Spleen (tissue), 11 donors: ENCODE results near the gene STXBP4. TPM values are rescaled to one million over a fixed set of nuclear protein-coding genes. Genes with fewer than 3 reads are reported as not detected.

ENCODE experiments used
- DNase-seq: peaks from one replicate; pipeline ENCODE4 v3.0.0-alpha.2; 2020
- H3K27ac ChIP-seq, 8 donors: fragments of 200-600 bp; sonication (generic) in 7 of 8; 1 replicate in 4 of 8; 2 replicates in 4 of 8; pipeline versions ENCODE4 v1.5.0 to v1.8.0; 2016 to 2021; ENCODE audit warnings: inconsistent platforms in 4 of 8, mild to moderate bottlenecking in 4 of 8, moderate library complexity in 1 of 8
- H3K27me3 ChIP-seq, 7 donors: fragments of 200-600 bp; sonication (generic) in 6 of 7; replicated peaks in 1 of 7; 1 replicate in 4 of 7; 2 replicates in 3 of 7; pipeline versions ENCODE4 v1.5.0 to v1.8.0; 2016 to 2021; ENCODE audit warnings: inconsistent platforms in 3 of 7, mild to moderate bottlenecking in 1 of 7
- H3K36me3 ChIP-seq, 6 donors: fragments of 200-600 bp; sonication (generic) in 5 of 6; 1 replicate in 4 of 6; 2 replicates in 2 of 6; pipeline versions ENCODE4 v1.5.0 to v1.8.0; 2016 to 2021; ENCODE audit warnings: inconsistent platforms in 2 of 6
- H3K4me1 ChIP-seq, 6 donors: fragments of 200-600 bp; sonication (generic) in 5 of 6; 1 replicate in 3 of 6; 2 replicates in 3 of 6; pipeline versions ENCODE4 v1.5.0 to v1.8.0; 2016 to 2021; ENCODE audit warnings: inconsistent platforms in 3 of 6
- H3K4me3 ChIP-seq, 8 donors: fragments of 200-600 bp; sonication (generic) in 7 of 8; 1 replicate in 4 of 8; 2 replicates in 4 of 8; pipeline versions ENCODE4 v1.5.0 to v1.8.0; 2016 to 2021; ENCODE audit warnings: inconsistent platforms in 4 of 8, mild to moderate bottlenecking in 4 of 8, moderate library complexity in 2 of 8
- H3K9me3 ChIP-seq, 8 donors: fragments of 200-600 bp; sonication (generic) in 7 of 8; 1 replicate in 4 of 8; 2 replicates in 4 of 8; pipeline versions ENCODE4 v1.5.0 to v1.8.0; 2016 to 2021; ENCODE audit warnings: inconsistent platforms in 4 of 8
- CTCF ChIP-seq, 11 experiments: fragments of 200-600 bp in 7 of 11; fragments of 450-650 bp in 4 of 11; sonication (generic) in 4 of 11; IDR thresholded peaks in 8 of 11; conservative IDR thresholded peaks in 3 of 11; 1 replicate in 7 of 11; 2 replicates in 4 of 11; pipeline versions ENCODE4 v1.4.0 to v1.8.0; 2016 to 2021; ENCODE audit warnings: antibody characterized with exemption in 11 of 11, inconsistent platforms in 4 of 11, mild to moderate bottlenecking in 1 of 11
- POLR2A ChIP-seq, 3 donors: fragments of 450-650 bp; IDR thresholded peaks; one replicate each; pipeline ENCODE4 v1.5.1; 2017; ENCODE audit warnings: antibody characterized with exemption in 3 of 3, mild to moderate bottlenecking in 1 of 3
- POLR2AphosphoS5 ChIP-seq, 3 donors: sonication (generic); formaldehyde crosslinking; IDR thresholded peaks; one replicate each; pipeline ENCODE4 v1.5.1; 2017; ENCODE audit warnings: antibody characterized with exemption in 3 of 3
- whole genome bisulfite sequencing, 5 donors: extraction: QIAGEN DNeasy Blood & Tissue Kit in 3 of 5; methylation state at CpG; one replicate each; pipeline versions ENCODE4 v1.1.5 to v1.1.7; 2013 to 2018; 5-methylcytosine and 5-hydroxymethylcytosine counted together
- intact Hi-C: fragments of 100-400 bp; cut with DNase I; formaldehyde crosslinking; loops from one replicate; pipeline ENCODE4 v1.15.0; 2023; ENCODE audit warnings: low total_unique reads
- polyA plus RNA-seq, 3 donors: library from polyadenylated mRNA; stranded (reverse); fragments of 200-250 nt; gene quantifications; one replicate each; pipeline ENCODE4 v1.2.1, GENCODE V29; 2013
- total RNA-seq, 7 donors: library from RNA; depleted of rRNA in 3 of 7; stranded (reverse); fragments of >200 nt in 3 of 7; fragmentation: NEBNext Ultra II Directional in 4 of 7; extraction: Animal tissue kit (Norgen Biotek cat#: 25700) in 4 of 7; gene quantifications; one replicate each; pipeline versions ENCODE4 v1.1.0 to v1.2.1, GENCODE V29; 2016 to 2021
- donor health status: healthy with polysubstance abuse.
- donor health status: DM: no; HTN: no; CAD: no; lungs with moderate emphysema.
- donor health status: DM: no; HTN: no; CAD: no.
- donor health status: Bipolar disorder and iron deficiency.
- donor health status: healthy.
- donor health status: DM: no; HTN: no; CAD: no.
- donor health status: DM: yes; HTN: yes; CAD: no.

The STXBP4 gene
- total and polyA plus RNA-seq, 10 donors: 0.67 to 45.5 (median 7.3) TPM

GRCh38 chr17:55198690-55199370, 230.3 kb downstream of the STXBP4 start:
- no peaks in the 10 kb centered on the region for H3K36me3 ChIP-seq
- intact Hi-C loops: no loop called here
- H3K27ac ChIP-seq: no peak overlapping the region
- no peak for DNase-seq
- peaks cover 0 to 4% (median 1%) of the 10 kb centered on the region in 8 donors for H3K9me3 ChIP-seq
- no peaks in the 10 kb centered on the region for H3K4me1 ChIP-seq
- TF ChIP-seq POLR2A (IDR thresholded peaks at IDR 0.05) (no peak), CTCF (IDR thresholded peaks at IDR 0.05 in 8 of 11, conservative IDR thresholded peaks at IDR 0.05 in 3 of 11) (no peak), POLR2AphosphoS5 (IDR thresholded peaks at IDR 0.05) (no peak)
- H3K4me3 ChIP-seq: no peak overlapping the region
- no peaks in the 10 kb centered on the region for H3K27me3 ChIP-seq
- WGBS, 5 donors: 66 to 87% (median 80%) methylated on average over 2 of the region's 2 CpGs

- H3K27me3 ChIP-seq: no peaks in the 10 kb centered on the region
- TF ChIP-seq POLR2AphosphoS5 (IDR thresholded peaks at IDR 0.05): no peak
- TF ChIP-seq POLR2A (IDR thresholded peaks at IDR 0.05): no peak
- TF ChIP-seq CTCF (IDR thresholded peaks at IDR 0.05 in 8 of 11, conservative IDR thresholded peaks at IDR 0.05 in 3 of 11): no peak
- intact Hi-C loops: no loop called here
- 30 to 44% (median 41%) methylated on average over 2 of the region's 2 CpGs for WGBS, 5 donors
- peaks cover 0 to 10% (median 4%) of the 10 kb centered on the region in 8 donors for H3K9me3 ChIP-seq
- no peak overlapping the region for H3K27ac ChIP-seq
- H3K4me1 ChIP-seq: no peaks in the 10 kb centered on the region
- H3K36me3 ChIP-seq: no peaks in the 10 kb centered on the region
- no peak for DNase-seq
- H3K4me3 ChIP-seq: no peak overlapping the region
Observed at GRCh38 chr17:55200904-55201303, 232.3 kb downstream of the STXBP4 start.

DNA sequence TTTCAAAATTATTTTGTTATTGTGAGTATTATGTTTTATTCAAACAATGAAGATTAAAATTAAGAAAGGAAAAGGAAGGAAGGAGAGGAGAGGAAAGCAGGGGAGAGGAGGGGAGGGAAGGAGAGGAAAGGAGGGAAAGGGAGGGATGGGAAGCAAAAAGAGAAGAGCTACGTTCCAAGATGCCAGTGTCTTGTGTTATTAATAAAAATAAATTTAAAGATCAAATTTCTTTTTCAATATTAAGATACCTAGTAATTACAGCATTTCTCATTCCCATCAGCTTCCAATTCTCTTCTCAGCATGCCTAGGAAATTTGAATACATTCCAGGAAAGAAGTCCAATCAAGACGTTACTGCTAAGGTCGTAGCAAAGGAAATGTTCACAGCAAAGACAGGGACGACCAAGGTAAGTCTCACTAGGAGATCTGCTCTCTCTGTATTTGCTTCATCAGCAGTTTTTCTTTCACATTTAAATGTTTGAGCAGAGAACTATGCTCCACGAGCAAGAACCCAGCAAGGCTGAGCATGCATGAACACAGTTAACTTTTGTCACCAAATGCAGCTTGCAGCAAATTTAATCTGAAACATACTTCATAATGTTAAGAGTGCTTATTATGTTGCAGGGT, 232.9 kb downstream of the STXBP4 start:
- DNase-seq: no peak
- Histone ChIP-seq H3K36me3 (no peaks in the 10 kb centered on the region), H3K4me1 (no peaks in the 10 kb centered on the region), H3K27me3 (no peaks in the 10 kb centered on the region), H3K27ac (no peak overlapping the region), H3K4me3 (no peak overlapping the region), H3K9me3 (peaks cover 0 to 10% (median 4%) of the 10 kb centered on the region in 8 donors)
- WGBS, 5 donors: 6 to 23% (median 10%) methylated on average over 5 of the region's 5 CpGs
- intact Hi-C loops: no loop called here
- TF ChIP-seq POLR2AphosphoS5 (IDR thresholded peaks at IDR 0.05) (no peak), CTCF (IDR thresholded peaks at IDR 0.05 in 8 of 11, conservative IDR thresholded peaks at IDR 0.05 in 3 of 11) (no peak), POLR2A (IDR thresholded peaks at IDR 0.05) (no peak)

DNA sequence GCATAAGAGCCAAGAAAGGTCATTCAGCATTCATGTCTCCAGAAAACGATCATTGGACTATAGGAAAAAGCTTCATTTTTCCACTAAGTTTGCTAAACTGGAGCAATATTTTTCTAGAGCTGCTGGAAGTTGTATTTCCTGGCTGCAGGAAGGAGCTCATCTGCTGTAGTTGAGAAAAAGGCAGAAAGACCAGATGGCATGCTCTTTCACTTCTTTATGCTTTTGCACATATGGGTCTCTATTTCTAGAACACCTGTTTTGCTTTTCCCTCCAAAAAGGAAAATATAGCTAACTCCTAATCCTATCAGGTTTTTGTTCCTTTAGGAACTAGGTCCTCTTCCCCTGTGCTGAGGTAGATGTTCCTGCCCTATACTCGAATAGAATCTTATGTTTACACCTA, 234.3 kb downstream of the STXBP4 start:
- Histone ChIP-seq H3K4me1 (no peaks in the 10 kb centered on the region), H3K27me3 (no peaks in the 10 kb centered on the region), H3K36me3 (no peaks in the 10 kb centered on the region), H3K4me3 (no peak overlapping the region), H3K27ac (no peak overlapping the region), H3K9me3 (peaks cover 0 to 10% (median 4%) of the 10 kb centered on the region in 8 donors)
- TF ChIP-seq CTCF (IDR thresholded peaks at IDR 0.05 in 8 of 11, conservative IDR thresholded peaks at IDR 0.05 in 3 of 11) (no peak), POLR2AphosphoS5 (IDR thresholded peaks at IDR 0.05) (no peak), POLR2A (IDR thresholded peaks at IDR 0.05) (no peak)
- DNase-seq: no peak
- intact Hi-C loops: no loop called here
- WGBS, 5 donors: 72 to 88% (median 84%) methylated on average over 2 of the region's 2 CpGs
